HL-60/S4 (cell line): ENCODE data around the gene HES4.

ENCODE experiments used
- in situ Hi-C: fragments of 300-500 bp; cut with MboI; formaldehyde crosslinking; loops from 2 replicates; pipeline ENCODE4 v1.14.3; 2022; ENCODE audit warnings: low sequenced_read_pairs

HES4 gene

GRCh38 chr1:999725-1000356, at the start of gene HES4:
TSS of gene HES4 (minus strand) at chr1:1000097. CDS start at chr1:999973, 124 bp downstream.
- in situ Hi-C loops = no loop called here

- in situ Hi-C loops = no loop called here
These were observed 48.9 kb upstream of the HES4 start for GRCh38 chr1:1048765-1049164.

- in situ Hi-C loops = no loop called here
These were observed 48.1 kb upstream of the HES4 start for GRCh38 chr1:1047963-1048362.

- in situ Hi-C loops = no loop called here
These were observed 47.5 kb upstream of the HES4 start for GRCh38 chr1:1047407-1047806.

- in situ Hi-C loops = no loop called here
These were observed 46.9 kb upstream of the HES4 start for GRCh38 chr1:1046767-1047166.

- in situ Hi-C loops = no loop called here
These were observed 46.3 kb upstream of the HES4 start for GRCh38 chr1:1046243-1046642.

- in situ Hi-C loops = no loop called here
These were observed 45.2 kb upstream of the HES4 start for GRCh38 chr1:1045129-1045528.

- in situ Hi-C loops = no loop called here
These were observed 44.7 kb upstream of the HES4 start for GRCh38 chr1:1044455-1045078.

- in situ Hi-C loops = no loop called here
These were observed 44.0 kb upstream of the HES4 start for GRCh38 chr1:1043921-1044320.

GRCh38 chr1:1043411-1043810, 43.5 kb upstream of the HES4 start:
- in situ Hi-C loops = no loop called here

- in situ Hi-C loops = no loop called here
These were observed 42.9 kb upstream of the HES4 start for GRCh38 chr1:1042835-1043234.

- in situ Hi-C loops = no loop called here
These were observed 42.0 kb upstream of the HES4 start for GRCh38 chr1:1041873-1042272.

GRCh38 chr1:1041092-1041523, 41.2 kb upstream of the HES4 start:
- in situ Hi-C loops = no loop called here

- in situ Hi-C loops = no loop called here
These were observed 40.4 kb upstream of the HES4 start for GRCh38 chr1:1040004-1040991.

GRCh38 chr1:1039145-1039910, 39.4 kb upstream of the HES4 start:
- in situ Hi-C loops = no loop called here

- in situ Hi-C loops = no loop called here
These were observed 38.8 kb upstream of the HES4 start for GRCh38 chr1:1038694-1039093.

- in situ Hi-C loops = no loop called here
These were observed 37.8 kb upstream of the HES4 start for GRCh38 chr1:1037366-1038327.

GRCh38 chr1:1035291-1035943, 35.5 kb upstream of the HES4 start:
- in situ Hi-C loops = no loop called here

- in situ Hi-C loops = no loop called here
These were observed 34.5 kb upstream of the HES4 start for GRCh38 chr1:1034439-1034781.
